HepG2 (cell line): Measurements from ENCODE around the gene TSPAN3. TPM values are rescaled to one million over a fixed set of nuclear protein-coding genes. Genes with fewer than 3 reads are reported as not detected.

Experiments
- ATAC-seq: fragments of 200-7000 bp; cut with Tn5 transposase; 3 replicates; pipeline ENCODE4 v1.9.1; 2020; ENCODE audit warnings: mild to moderate bottlenecking, moderate library complexity
- BruUV-seq: library from RNA; stranded (reverse); fragments of 400-500 nt; replicated peaks from 2 replicates; lab custom pipeline; 2021; lab: Mats Ljungman, UMichigan
- CTCF ChIA-PET: fragments of 300-600 bp; formaldehyde crosslinking; extraction: SDS; loops from one replicate; lab custom pipeline; 2021; ENCODE audit warnings: low total read pairs, inconsistent platforms, low intra/inter-chr PET ratio; lab: Yijun Ruan, JAX
- POLR2A ChIA-PET: fragments of 350-600 bp; sonication (Branson Sonifier 250); formaldehyde crosslinking; loops from one replicate; lab custom pipeline; 2020; ENCODE audit warnings: antibody characterized with exemption, inconsistent platforms; lab: Yijun Ruan, JAX
- DNase-seq: peaks from one replicate; pipeline ENCODE4 v3.0.0-alpha.2; 2015; ENCODE audit warnings: low spot score
- FAIRE-seq: peaks from 3 replicates; lab custom pipeline; 2011; peaks lifted over from hg19 to GRCh38; lab: Jason Lieb, UNC
- H2AFZ ChIP-seq: one replicate; pipeline ENCODE4 v1.6.1; 2011; ENCODE audit warnings: low read length, inconsistent platforms
- H3K27ac ChIP-seq: fragments of 300-600 bp; 3 replicates; pipeline ENCODE4 v1.8.0; 2011; ENCODE audit warnings: mixed run types, mild to moderate bottlenecking, mixed read lengths, low read length, inconsistent platforms; ENCODE audit not compliant: insufficient read depth; ENCODE audit errors: extremely low read length
- H3K27me3 ChIP-seq, 2 experiments: fragments of 200-600 bp in 1 of 2; 2 replicates in 1 of 2; 3 replicates in 1 of 2; pipeline versions ENCODE4 v1.6.0 to v1.8.0; 2011; ENCODE audit warnings: low read length in 2 of 2, mild to moderate bottlenecking in 2 of 2, moderate library complexity in 2 of 2, inconsistent platforms in 1 of 2; ENCODE audit not compliant: insufficient read depth in 2 of 2, control insufficient read depth in 1 of 2
- H3K36me3 ChIP-seq, 2 experiments: fragments of 200-600 bp in 1 of 2; replicated peaks in 1 of 2; 2 replicates in 1 of 2; 3 replicates in 1 of 2; pipeline versions ENCODE4 v1.5.1 to v1.8.0; 2011; ENCODE audit warnings: low read length in 2 of 2, inconsistent platforms in 1 of 2; ENCODE audit not compliant: insufficient read depth in 2 of 2, control insufficient read depth in 1 of 2
- H3K4me1 ChIP-seq: 2 replicates; pipeline ENCODE4 v1.5.1; 2012; ENCODE audit warnings: low read length, inconsistent platforms; ENCODE audit not compliant: insufficient read depth
- H3K4me2 ChIP-seq: 2 replicates; pipeline ENCODE4 v1.6.0; 2011; ENCODE audit warnings: low read depth, low read length, inconsistent platforms
- H3K4me3 ChIP-seq, 3 experiments: fragments of 200-600 bp in 1 of 3; sonication (generic), shearing (Covaris generic) in 1 of 3; replicated peaks in 1 of 3; 2 replicates each; pipeline ENCODE4 v1.5.1; 2011 to 2016; ENCODE audit warnings: low read length in 3 of 3, inconsistent platforms in 2 of 3, low read depth in 2 of 3, mild to moderate bottlenecking in 2 of 3, control low read depth in 1 of 3, mixed read lengths in 1 of 3; ENCODE audit not compliant: insufficient read depth in 1 of 3
- H3K79me2 ChIP-seq: one replicate; pipeline ENCODE4 v1.6.1; 2011; ENCODE audit warnings: low read length, inconsistent platforms; ENCODE audit not compliant: insufficient read depth
- H3K9ac ChIP-seq: 2 replicates; pipeline ENCODE4 v1.6.0; 2011; ENCODE audit warnings: mild to moderate bottlenecking, low read depth, low read length, inconsistent platforms; ENCODE audit not compliant: insufficient read depth
- H3K9me3 ChIP-seq: 2 replicates; pipeline ENCODE4 v1.5.1; 2012; ENCODE audit warnings: mild to moderate bottlenecking, low read length
- H4K20me1 ChIP-seq: 2 replicates; pipeline ENCODE4 v1.6.0; 2011; ENCODE audit warnings: inconsistent platforms, mild to moderate bottlenecking, low read length, moderate library complexity; ENCODE audit not compliant: insufficient read depth
- AHR ChIP-seq: IDR thresholded peaks from 2 replicates; pipeline ENCODE4 v1.6.1; 2018; ENCODE audit warnings: missing genetic modification reagents, missing compliant biosample characterization
- BORCS8-MEF2B ChIP-seq: sonication (generic); formaldehyde crosslinking; IDR thresholded peaks from 2 replicates; pipeline ENCODE4 v1.8.0; 2022; ENCODE audit warnings: mild to moderate bottlenecking, missing genetic modification reagents
- CEBPZ ChIP-seq: IDR thresholded peaks from 2 replicates; pipeline ENCODE4 v1.6.1; 2012; ENCODE audit warnings: low read length, improper control_type of control experiment
- EP300 ChIP-seq, 3 experiments: sonication (generic) in 1 of 3; formaldehyde crosslinking in 1 of 3; IDR thresholded peaks; 2 replicates each; pipeline versions ENCODE4 v1.5.1 to v1.6.1; 2011 to 2020; ENCODE audit warnings: low read depth in 2 of 3, low read length in 2 of 3, borderline replicate concordance in 1 of 3, improper control_type of control experiment in 1 of 3, mild to moderate bottlenecking in 1 of 3, missing genetic modification reagents in 1 of 3, moderate library complexity in 1 of 3
- GZF1 ChIP-seq: sonication (generic); formaldehyde crosslinking; IDR thresholded peaks from 2 replicates; pipeline ENCODE4 v1.5.1; 2020; ENCODE audit warnings: mild to moderate bottlenecking, missing genetic modification reagents
- MYNN ChIP-seq: sonication (generic); formaldehyde crosslinking; IDR thresholded peaks from 2 replicates; pipeline ENCODE4 v1.4.0; 2020; ENCODE audit warnings: mild to moderate bottlenecking, low read depth, missing genetic modification reagents
- NFIB ChIP-seq: sonication (generic); formaldehyde crosslinking; IDR thresholded peaks from 2 replicates; pipeline ENCODE4 v1.9.0; 2021; ENCODE audit warnings: missing genetic modification reagents, mild to moderate bottlenecking, borderline replicate concordance
- SRSF4 ChIP-seq: fragments of 200-400 bp; formaldehyde crosslinking; IDR thresholded peaks from one replicate; pipeline ENCODE4 v1.6.1; 2018; ENCODE audit warnings: mild to moderate bottlenecking, low read depth, low read length, moderate library complexity; ENCODE audit not compliant: poor library complexity, severe bottlenecking
- ZNF318 ChIP-seq: sonication (generic); formaldehyde crosslinking; IDR thresholded peaks from 2 replicates; pipeline ENCODE4 v1.4.0; 2020; ENCODE audit warnings: mild to moderate bottlenecking, missing genetic modification reagents
- ZNF598 ChIP-seq: sonication (generic); formaldehyde crosslinking; IDR thresholded peaks from 2 replicates; pipeline ENCODE4 v1.5.1; 2020; ENCODE audit warnings: mild to moderate bottlenecking, missing genetic modification reagents, borderline replicate concordance
- WGBS: methylation state at CpG from one replicate; pipeline ENCODE4 v1.1.6; 2017; ENCODE audit warnings: low lambda C conversion rate; 5-methylcytosine and 5-hydroxymethylcytosine counted together
- in situ Hi-C: cut with HindIII; loops from 2 replicates; pipeline ENCODE4 v1.10.0; 2017; ENCODE audit warnings: low pct_unique_long_range_greater_than_20kb; ENCODE audit not compliant: extremely low pct_ligation_motif_present
- intact Hi-C: fragments of 100-400 bp; cut with micrococcal nuclease; formaldehyde crosslinking; loops from one replicate; pipeline ENCODE4 v1.10.0; 2022; ENCODE audit not compliant: unreplicated experiment
- polyA plus RNA-seq, 8 experiments: library from polyadenylated mRNA; depleted of rRNA in 3 of 8; stranded (reverse) in 7 of 8; unstranded in 1 of 8; fragments of >200 nt; fragmentation: Illumina TruSeq in 4 of 8; extraction: Trizol in 4 of 8; gene quantifications; 2 replicates each; pipeline versions ENCODE4 v1.2.1 to v1.2.3, GENCODE V29; 2011 to 2016; ENCODE audit warnings: low read depth in 4 of 8, missing spikeins in 1 of 8, mixed read lengths in 1 of 8; ENCODE audit not compliant: insufficient read depth in 1 of 8
- total RNA-seq, 5 experiments: library from RNA; depleted of rRNA; stranded (reverse); fragments of >200 nt; fragmentation: Illumina TruSeq; extraction: Trizol; gene quantifications; 2 replicates each; pipeline ENCODE4 v1.2.3, GENCODE V29; 2016; ENCODE audit warnings: low read depth in 1 of 5

The TSPAN3 gene
- total and polyA plus RNA-seq, 2 of the 13 experiments (the other 11 are each of a cell fraction or from before 2014, with no cell fraction given): 167 to 170 TPM

- no peak for TF ChIP-seq ZNF318
Measured at GRCh38 chr15:77060546-77060945, 10.4 kb downstream of the TSPAN3 start (continued).

- H3K27me3 ChIP-seq: no peaks in the 10 kb centered on the region
- ChIA-PET CTCF (no interaction called here), POLR2A (interaction anchor here (2.3 kb wide), 1 partner anchor 11 kb away, joined by 7 read pairs; the partner anchor contains the start of gene TSPAN3)
- ATAC-seq: no peak
- 96% methylated on average over 2 of the region's 2 CpGs for WGBS
- BruUV-seq: no TSS peak
- intact Hi-C loops (no loop called here), in situ Hi-C loops (no loop called here)
- no peak overlapping the region for H3K27ac ChIP-seq
- peaks cover 17% of the 10 kb centered on the region for H3K79me2 ChIP-seq
- no peak overlapping the region for H3K4me2 ChIP-seq
- H3K4me3 ChIP-seq: no peak overlapping the region
- no peaks in the 10 kb centered on the region for H3K9me3 ChIP-seq
- no peak for DNase-seq
- no peak overlapping the region for H3K9ac ChIP-seq
- 0 out of 5 replicates have a peak, but pooled peaks cover 1 to 3% of the 10 kb centered on the region in 2 experiments for H3K36me3 ChIP-seq
- peaks cover 29% of the 10 kb centered on the region for H3K4me1 ChIP-seq
- no peak overlapping the region for H2AFZ ChIP-seq
- H4K20me1 ChIP-seq: peaks cover 17% of the 10 kb centered on the region
- FAIRE-seq: no peak
- TF ChIP-seq MYNN (CRISPR knock-in tag) (no peak), SRSF4 (no peak), GZF1 (CRISPR knock-in tag) (no peak), CEBPZ (no peak), NFIB (CRISPR knock-in tag) (no peak), EP300 (IDR thresholded peaks at IDR 0.05; ENCODE audit: low read depth in 2 of 2, low read length in 2 of 2) (no peak), EP300 (CRISPR knock-in tag; IDR thresholded peaks at IDR 0.05; ENCODE audit: borderline replicate concordance) (no peak), AHR (CRISPR knock-in tag) (no peak), BORCS8-MEF2B (CRISPR knock-in tag) (no peak), ZNF598 (CRISPR knock-in tag) (no peak)
Measured at GRCh38 chr15:77059786-77060361, 11.0 kb downstream of the TSPAN3 start.
